GM19099 (cell line): ENCODE results near the gene LIN9.

Source experiments
- POLR2A ChIP-seq: IDR thresholded peaks from 3 replicates; pipeline ENCODE4 v1.6.1; 2011; ENCODE audit warnings: low read depth; ENCODE audit not compliant: insufficient read length; ENCODE audit errors: extremely low read depth

The LIN9 gene

DNA sequence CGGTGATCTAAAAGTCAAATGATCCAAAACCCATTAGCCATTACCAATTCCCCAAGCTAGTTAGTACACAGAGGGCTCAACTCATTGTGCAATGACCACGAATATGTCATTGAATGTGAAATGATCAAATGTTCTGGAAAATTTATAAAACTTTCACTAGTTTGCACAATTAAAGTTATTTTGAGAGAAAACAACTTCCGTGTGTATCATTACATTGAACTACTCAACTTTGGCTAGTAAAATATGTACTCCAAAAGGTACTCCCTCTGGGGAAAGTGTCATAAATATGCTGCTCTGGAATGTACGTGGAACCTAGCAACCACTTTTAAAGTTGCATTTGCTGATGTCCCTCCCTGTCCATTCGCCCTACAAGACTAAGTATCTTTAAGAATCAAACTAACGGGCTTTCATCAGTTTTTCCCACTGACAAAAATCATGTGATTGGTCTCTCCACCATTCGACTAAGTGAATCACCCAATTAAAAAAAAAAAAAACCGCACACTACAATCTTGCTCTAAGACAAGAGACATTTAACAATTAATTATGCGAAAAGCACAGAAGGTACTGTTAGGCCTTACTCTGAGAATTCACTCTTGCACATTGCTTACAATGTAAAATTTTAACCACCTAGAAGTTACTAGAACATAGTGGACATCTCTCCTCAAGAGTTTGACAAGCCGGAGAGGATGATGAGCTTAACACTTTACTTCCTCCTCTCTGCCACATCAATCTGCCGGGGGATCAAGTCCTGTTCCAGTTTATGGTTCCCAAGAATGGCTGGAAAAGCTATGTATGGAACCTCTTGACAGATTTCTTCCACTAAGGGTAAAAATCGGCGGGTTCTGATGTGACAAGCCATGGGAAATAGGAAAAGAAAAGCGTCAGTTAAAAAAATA lies 123.6 kb downstream of the LIN9 start:
- TF ChIP-seq POLR2A, result no peak

DNA sequence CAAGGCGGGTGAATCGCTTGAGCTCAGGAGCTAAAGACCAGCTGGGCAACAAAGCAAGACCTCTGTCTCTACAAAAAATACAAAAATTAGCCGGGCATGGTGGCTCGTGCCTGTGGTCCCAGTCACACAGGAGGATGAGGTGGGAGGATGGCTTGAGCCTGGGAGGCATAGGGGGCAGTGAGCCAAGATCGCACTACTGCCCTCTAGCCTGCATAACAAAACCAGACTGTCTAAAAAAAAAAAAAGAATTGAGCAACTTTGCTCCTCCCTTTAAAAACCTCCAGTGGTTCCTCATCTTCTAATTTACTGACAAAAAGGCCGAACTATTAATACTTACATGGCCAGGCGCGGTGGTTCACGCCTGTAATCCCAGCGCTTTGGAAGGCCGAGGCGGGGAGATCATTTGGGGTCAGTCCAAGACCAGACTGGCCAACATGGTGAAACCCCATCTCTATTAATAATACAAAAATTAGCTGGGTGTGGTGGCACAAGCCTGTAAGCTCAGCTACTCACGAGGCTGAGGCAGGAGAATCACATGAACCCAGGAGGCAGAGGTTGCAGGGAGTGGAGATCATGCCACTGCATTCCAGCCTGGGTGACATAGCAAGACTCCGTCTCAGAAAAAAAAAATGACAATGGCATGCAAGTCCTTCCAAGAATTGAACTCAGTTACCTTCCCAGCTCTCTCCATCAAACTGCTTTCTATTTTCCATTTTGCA lies 126.8 kb downstream of the LIN9 start:
- no peak for TF ChIP-seq POLR2A
